Pulmonary artery endothelial cell (primary cell): ENCODE results near the gene SPATC1L. TPM values are rescaled to one million over a fixed set of nuclear protein-coding genes. Genes with fewer than 3 reads are reported as not detected.
"Not testable (repeated sequence)": the region's sequence is repeated elsewhere in the genome, so short reads cannot be mapped to it uniquely, and the experiment has no call there.

Experiments
- DNase-seq: peaks from one replicate; pipeline ENCODE4 v3.0.0-alpha.2; 2011; ENCODE audit warnings: low read depth, low spot score
- total RNA-seq: library from RNA; depleted of rRNA; stranded (reverse); fragments of >200 nt; gene quantifications from 2 replicates; pipeline ENCODE4 v1.2.3, GENCODE V29; 2014

Gene SPATC1L
- total RNA-seq, 1 donor from 2014 or later = 7.5 TPM

DNA sequence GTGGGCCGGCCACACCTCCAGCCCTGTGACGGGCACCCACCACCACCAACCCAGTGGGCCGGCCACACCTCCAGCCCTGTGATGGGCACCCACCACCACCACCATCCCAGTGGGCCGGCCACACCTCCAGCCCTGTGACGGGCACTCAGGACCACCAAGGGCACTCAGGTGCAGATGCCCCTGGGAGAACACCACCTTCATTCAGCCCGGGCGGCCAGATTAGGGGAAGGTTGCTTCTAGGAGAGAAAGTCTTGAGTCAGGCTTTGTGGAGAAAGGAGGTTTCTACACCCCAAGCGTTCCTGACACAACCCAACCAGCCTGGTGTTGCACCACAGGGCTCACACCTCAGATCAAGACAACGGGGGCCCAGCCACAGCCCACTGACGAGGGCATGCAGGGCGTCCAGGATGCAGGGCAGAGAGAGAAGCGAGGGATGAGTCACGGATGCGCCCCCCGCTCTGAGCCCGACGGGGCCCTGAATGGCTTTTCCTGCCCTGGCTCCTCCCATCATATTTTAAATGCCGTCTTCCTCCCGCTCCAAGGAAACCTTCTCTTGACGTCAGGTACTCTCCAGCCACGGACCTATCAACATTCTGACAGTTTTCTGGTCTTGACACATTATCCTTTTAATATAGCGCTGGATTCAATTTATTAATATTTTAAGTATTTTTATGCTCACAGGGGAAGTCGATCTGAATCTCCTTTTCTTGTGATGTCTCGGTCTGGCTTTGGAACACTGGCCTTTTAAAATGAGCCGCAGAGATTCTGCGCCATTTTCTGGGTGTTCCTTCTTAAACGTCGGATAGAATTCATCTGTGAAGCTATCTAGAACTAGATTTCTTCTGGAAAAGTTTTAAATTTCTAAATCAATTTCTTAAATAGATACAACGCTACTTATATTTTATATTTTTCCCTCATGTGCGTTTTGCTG is 631 bp upstream of the SPATC1L start:
- DNase-seq = peak; percentile 49

- DNase-seq = not testable (repeated sequence)
Measured at GRCh38 chr21:46183337-46183909, 836 bp downstream of the SPATC1L start.

DNA sequence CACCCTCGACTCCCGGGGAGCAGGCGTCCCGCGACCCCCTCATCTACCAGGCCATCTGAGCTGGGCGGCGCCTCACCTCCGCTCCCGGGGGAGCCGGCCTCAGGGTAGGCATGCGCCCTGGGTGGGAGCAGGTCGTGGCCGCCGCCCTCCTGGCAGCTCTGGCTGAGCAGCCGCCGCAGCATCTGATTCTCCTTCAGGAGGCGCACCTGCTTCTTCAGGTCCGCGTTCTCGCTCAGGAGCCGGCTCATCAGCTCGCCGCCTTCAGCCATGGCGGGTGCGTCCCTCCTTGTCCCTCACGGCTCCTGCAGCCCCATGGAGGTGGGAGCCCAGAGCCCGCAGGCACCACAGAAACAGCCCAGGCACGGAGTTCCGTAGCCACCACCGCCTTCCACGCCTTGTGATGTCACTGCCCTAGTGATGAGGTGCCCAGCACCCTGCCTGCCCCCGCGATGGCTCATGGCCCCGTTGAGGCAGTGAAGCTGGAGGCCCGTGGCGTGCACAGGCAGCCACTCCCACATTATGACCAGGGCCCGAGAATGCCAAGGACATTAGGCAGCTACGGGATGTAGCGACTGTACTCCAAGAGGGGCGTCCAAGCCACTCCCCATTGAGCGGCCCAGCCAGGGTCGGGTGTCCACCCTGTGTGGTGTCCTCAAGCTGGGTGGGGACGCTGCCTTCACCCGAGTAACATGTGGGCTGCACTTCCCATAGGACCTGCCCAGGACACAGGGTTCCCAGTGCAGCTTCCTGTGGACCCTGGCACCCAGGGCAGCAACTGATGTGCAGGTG is 1.5 kb downstream of the SPATC1L start:
- DNase-seq = no peak

GRCh38 chr21:46181953-46182547 is 2.2 kb downstream of the SPATC1L start:
- DNase-seq = no peak

DNA sequence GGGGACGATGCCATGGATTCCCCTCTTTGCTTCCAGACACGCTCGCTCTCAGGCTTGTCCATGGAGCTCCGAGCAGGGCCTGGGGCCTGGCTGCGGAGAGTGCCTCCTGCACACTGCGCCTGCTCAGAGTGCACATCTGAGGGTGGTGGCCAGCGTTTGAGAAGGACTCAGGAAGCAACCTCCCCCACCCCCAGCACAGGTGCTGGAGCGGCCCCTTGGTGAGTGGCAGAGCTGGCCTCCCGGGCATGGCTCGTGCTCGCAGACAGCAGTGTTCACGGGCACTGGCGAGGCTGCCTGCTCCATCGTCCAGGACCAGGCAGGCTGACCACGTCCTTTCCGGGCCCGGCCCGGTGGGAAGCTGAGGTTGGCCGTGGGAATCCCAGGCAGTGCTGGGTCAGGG is 2.8 kb downstream of the SPATC1L start:
- DNase-seq = no peak

DNA sequence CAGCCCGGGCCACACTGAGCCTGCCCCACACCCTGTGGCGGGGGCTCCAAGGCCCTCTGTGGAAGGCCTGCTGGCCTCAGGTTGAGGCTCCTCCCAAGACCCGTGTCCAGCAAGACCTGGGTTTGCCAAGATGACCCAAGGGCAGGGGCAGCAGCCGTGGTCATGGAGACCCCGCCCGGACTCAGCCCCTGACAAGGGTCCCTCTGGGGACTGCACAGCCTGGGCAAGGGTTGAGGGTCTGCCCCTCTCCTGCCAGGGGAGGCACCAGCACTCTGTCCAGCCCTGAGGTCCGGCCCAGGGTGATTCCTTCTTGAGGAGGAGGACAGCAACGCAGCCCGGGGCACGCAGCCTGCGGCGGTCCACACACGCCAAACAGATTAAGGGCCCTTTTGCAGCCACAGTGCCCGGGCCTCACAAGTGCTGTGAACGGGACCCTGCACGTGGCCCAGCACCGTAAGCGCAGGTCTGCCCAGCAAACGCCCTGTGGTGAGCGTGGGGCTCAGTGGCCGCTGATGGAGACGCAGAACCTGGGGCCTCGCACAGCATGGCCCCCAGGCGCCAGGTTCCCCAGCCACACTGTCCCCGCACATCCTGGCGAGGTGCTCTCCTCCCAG is 3.4 kb downstream of the SPATC1L start:
- DNase-seq = no peak

- no peak for DNase-seq
Measured at GRCh38 chr21:46180079-46180722, 4.1 kb downstream of the SPATC1L start.

- DNase-seq = no peak
Measured at GRCh38 chr21:46179708-46180078, 4.6 kb downstream of the SPATC1L start.

DNA sequence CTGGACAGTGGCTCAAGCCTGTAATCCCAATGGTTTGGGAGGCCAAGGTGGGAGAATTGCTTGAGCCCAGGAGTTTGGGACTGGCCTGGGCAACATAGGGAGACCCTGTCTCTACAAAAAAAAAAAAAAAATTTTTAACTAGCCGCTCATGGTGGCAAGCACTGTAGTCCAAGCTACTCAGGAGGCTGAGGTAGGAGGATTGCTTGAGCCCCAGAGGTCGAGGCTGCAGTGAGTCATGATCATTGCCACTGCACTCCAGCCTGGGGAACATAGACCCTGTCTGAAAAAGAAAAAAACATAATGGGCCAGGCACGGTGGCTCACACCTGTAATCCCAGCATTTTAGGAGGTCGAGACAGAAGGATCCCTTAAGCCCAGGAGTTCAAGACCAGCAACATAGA is 5.3 kb downstream of the SPATC1L start:
- no peak for DNase-seq

GRCh38 chr21:46176443-46177129 is 7.7 kb downstream of the SPATC1L start:
- DNase-seq = not testable (repeated sequence)

- no peak for DNase-seq
Measured at GRCh38 chr21:46173573-46173972, 10.7 kb downstream of the SPATC1L start.

- no peak for DNase-seq
Measured at GRCh38 chr21:46172863-46173528, 11.3 kb downstream of the SPATC1L start.

GRCh38 chr21:46171996-46172862 is 12.0 kb downstream of the SPATC1L start:
- DNase-seq = no peak

DNA sequence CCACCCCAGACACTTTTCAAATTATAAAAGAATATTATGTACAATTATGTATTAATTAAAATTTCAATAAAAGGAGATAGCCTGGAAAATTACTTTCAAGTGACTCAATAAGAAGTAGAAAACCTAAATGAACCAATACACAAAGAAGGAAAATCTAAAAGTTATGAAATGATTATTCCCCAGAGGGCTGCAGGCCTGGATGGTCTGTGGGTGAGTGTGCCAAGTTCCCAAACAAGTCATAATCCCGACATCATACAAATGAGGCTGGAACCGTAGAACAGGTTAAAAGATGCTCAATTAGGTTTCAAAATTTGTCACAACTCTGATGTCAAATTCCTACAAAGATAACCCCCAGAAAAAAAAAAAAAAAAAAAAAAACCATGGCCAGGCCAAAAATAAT is 12.7 kb downstream of the SPATC1L start:
- DNase-seq = no peak

GRCh38 chr21:46170436-46171193 is 13.6 kb downstream of the SPATC1L start:
- not testable (repeated sequence) for DNase-seq

DNA sequence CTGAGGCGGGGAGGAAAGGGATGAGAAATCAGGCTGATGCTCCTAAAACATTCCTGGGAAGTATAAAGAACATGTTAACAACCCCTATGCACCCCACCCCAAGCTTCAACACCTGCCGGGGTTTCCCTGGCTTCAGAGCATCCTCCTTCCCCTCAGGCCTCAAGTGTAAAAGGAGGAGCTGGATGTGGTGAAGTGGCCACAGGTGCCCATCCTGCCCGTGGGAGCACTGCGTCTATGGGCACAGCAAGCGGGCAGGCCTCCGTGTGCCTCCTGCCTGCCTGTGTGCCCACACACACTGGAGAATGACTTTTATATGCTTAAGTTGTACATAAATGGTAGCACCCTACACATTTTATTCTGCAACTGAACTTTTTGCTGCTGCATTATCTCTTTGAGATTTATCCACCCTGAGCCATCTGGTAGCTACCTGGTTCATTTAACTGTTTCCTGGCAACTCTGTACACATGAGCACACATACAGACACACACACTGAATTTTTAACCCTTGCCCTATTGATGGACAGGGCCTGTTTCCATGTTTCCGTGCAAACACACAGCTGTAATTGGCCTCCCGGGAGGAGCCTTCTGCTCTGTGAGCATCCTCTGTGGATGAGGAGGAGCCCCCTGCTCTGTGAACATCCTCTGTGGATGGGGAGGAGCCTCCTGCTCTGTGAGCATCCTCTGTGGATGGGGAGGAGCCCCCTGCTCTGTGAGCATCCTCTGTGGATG is 15.4 kb downstream of the SPATC1L start:
- DNase-seq = no peak

DNA sequence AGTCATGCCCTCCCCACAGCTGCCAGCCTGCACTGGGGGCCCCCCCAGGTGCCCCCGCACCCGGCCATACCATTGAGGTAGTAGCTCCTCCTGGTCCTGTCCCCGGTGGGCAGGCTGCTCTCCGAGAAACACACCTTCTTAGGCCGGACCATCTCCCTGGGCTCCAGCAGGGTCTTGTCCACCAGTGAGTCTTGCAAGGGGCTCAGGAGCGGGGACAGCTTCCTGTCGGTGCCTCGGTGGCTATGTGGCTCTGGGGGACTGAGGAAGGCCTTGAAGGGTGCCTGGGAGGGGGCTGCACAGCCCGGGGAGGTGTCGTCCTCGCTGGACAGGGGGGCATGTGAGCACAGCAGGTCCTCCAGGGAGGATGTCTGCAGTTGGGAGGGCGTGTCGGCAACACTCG is 16.0 kb downstream of the SPATC1L start:
- no peak for DNase-seq
